ENCODE results near the gene NUP58. TPM values are rescaled to one million over a fixed set of nuclear protein-coding genes. Genes with fewer than 3 reads are reported as not detected.

The NUP58 gene
- total RNA-seq, 4 donors from 2014 or later: 27.1 to 55.8 (median 43.8) TPM

GRCh38 chr13:25354377-25354776 lies 53.0 kb downstream of the NUP58 start:
- TF ChIP-seq CTCF (IDR thresholded peaks at IDR 0.05; ENCODE audit: low read depth): no peak

- no peak for TF ChIP-seq CTCF (IDR thresholded peaks at IDR 0.05; ENCODE audit: low read depth)
These were observed 64.4 kb downstream of the NUP58 start for GRCh38 chr13:25365720-25366235.

GRCh38 chr13:25371158-25371874 lies 69.9 kb downstream of the NUP58 start:
- TF ChIP-seq CTCF (IDR thresholded peaks at IDR 0.05; ENCODE audit: low read depth): no peak

GRCh38 chr13:25371875-25372283 lies 70.5 kb downstream of the NUP58 start, which contains the start of gene ATP8A2:
ATP8A2 (plus strand) TSS chr13:25371974; CDS start chr13:25372213, 239 bp downstream.
- no peak for TF ChIP-seq CTCF (IDR thresholded peaks at IDR 0.05; ENCODE audit: low read depth)

- no peak for TF ChIP-seq CTCF (IDR thresholded peaks at IDR 0.05; ENCODE audit: low read depth)
These were observed 71.1 kb downstream of the NUP58 start for GRCh38 chr13:25372284-25373081.

- no peak for TF ChIP-seq CTCF (IDR thresholded peaks at IDR 0.05; ENCODE audit: low read depth)
These were observed 74.4 kb downstream of the NUP58 start for GRCh38 chr13:25375727-25376358.

All from subcutaneous adipose tissue (tissue), 4 donors.